GM10266 (cell line): Measurements from ENCODE around the gene ZNHIT1.
"Not testable (repeated sequence)": the region's sequence is repeated elsewhere in the genome, so short reads cannot be mapped to it uniquely, and the experiment has no call there.

ENCODE experiments used
- DNase-seq: peaks from one replicate; pipeline ENCODE4 v3.0.0; 2012; ENCODE audit errors: extremely low spot score
- CTCF ChIP-seq: IDR thresholded peaks from 2 replicates; pipeline ENCODE4 v1.5.1; 2012; ENCODE audit warnings: mild to moderate bottlenecking, low read depth; ENCODE audit not compliant: control insufficient read depth, insufficient read depth; ENCODE audit errors: missing control alignments

ZNHIT1 gene

GRCh38 chr7:101195884-101196283, 22.1 kb upstream of the ZNHIT1 start:
- DNase-seq: no peak
- TF ChIP-seq CTCF: no peak

- DNase-seq: no peak
- TF ChIP-seq CTCF: no peak
Measured at GRCh38 chr7:101197991-101198390, 20.0 kb upstream of the ZNHIT1 start.

GRCh38 chr7:101198476-101198875, 19.5 kb upstream of the ZNHIT1 start:
- no peak for TF ChIP-seq CTCF

GRCh38 chr7:101199522-101199921, 18.4 kb upstream of the ZNHIT1 start:
- DNase-seq: not testable (repeated sequence)

More at GRCh38 chr7:101198476-101198875, 19.5 kb upstream of the ZNHIT1 start:
- no peak for DNase-seq

GRCh38 chr7:101200504-101200861, 17.5 kb upstream of the ZNHIT1 start:
- no peak for TF ChIP-seq CTCF
- DNase-seq: no peak

- TF ChIP-seq CTCF: no peak
- DNase-seq: no peak
Measured at GRCh38 chr7:101200862-101201599, 16.9 kb upstream of the ZNHIT1 start, which contains the start of gene MOGAT3. MOGAT3 (minus strand) TSS chr7:101201036; CDS start chr7:101200854, 182 bp downstream.

- DNase-seq: no peak
- no peak for TF ChIP-seq CTCF
Measured at GRCh38 chr7:101201695-101202602, 16.0 kb upstream of the ZNHIT1 start.
